Neural cell (in vitro differentiated cells): ENCODE measurements around the gene SORD. TPM values are rescaled to one million over a fixed set of nuclear protein-coding genes. Genes with fewer than 3 reads are reported as not detected.
"Not testable (repeated sequence)": the region's sequence is repeated elsewhere in the genome, so short reads cannot be mapped to it uniquely, and the experiment has no call there.

Experiments
- H2AFZ ChIP-seq: fragments of 200-600, 300-800 bp; sonication (generic), shearing (Covaris generic); 2 replicates; pipeline ENCODE4 v1.6.0; 2014; ENCODE audit warnings: low read depth, mild to moderate bottlenecking, antibody characterized with exemption, low read length, moderate library complexity
- H3F3A ChIP-seq: fragments of 200-600 bp; shearing (Covaris generic); 2 replicates; pipeline ENCODE4 v1.6.1; 2016; ENCODE audit warnings: mild to moderate bottlenecking, moderate library complexity, mixed read lengths, antibody characterized with exemption, low read length; ENCODE audit not compliant: insufficient read depth, poor library complexity, severe bottlenecking
- H3K27ac ChIP-seq: fragments of 200-600, 300-800 bp; sonication (generic), shearing (Covaris generic); 2 replicates; pipeline ENCODE4 v1.5.1; 2014; ENCODE audit warnings: mild to moderate bottlenecking, low read length, moderate library complexity
- H3K27me3 ChIP-seq: fragments of 300-800, 200-600 bp; sonication (generic), shearing (Covaris generic); 2 replicates; pipeline ENCODE4 v1.6.0; 2014; ENCODE audit warnings: mild to moderate bottlenecking, low read depth, low read length, moderate library complexity; ENCODE audit not compliant: insufficient read depth
- H3K36me3 ChIP-seq: fragments of 300-800, 200-600 bp; sonication (generic), shearing (Covaris generic); 2 replicates; pipeline ENCODE4 v1.5.1; 2014; ENCODE audit warnings: mild to moderate bottlenecking, antibody characterized with exemption, low read length, moderate library complexity; ENCODE audit not compliant: insufficient read depth
- H3K4me2 ChIP-seq: fragments of 300-800, 200-600 bp; sonication (generic), shearing (Covaris generic); 2 replicates; pipeline ENCODE4 v1.6.0; 2014; ENCODE audit warnings: mild to moderate bottlenecking, low read length
- H3K4me3 ChIP-seq: fragments of 300-800, 200-600 bp; sonication (generic), shearing (Covaris generic); 2 replicates; pipeline ENCODE4 v1.5.1; 2014; ENCODE audit warnings: mild to moderate bottlenecking, low read length, moderate library complexity
- H3K79me2 ChIP-seq: fragments of 200-600 bp; shearing (Covaris generic); replicated peaks from 2 replicates; pipeline ENCODE4 v1.6.0; 2014; ENCODE audit warnings: mild to moderate bottlenecking, low read length, moderate library complexity; ENCODE audit not compliant: insufficient read depth
- H3K9ac ChIP-seq: fragments of 300-800, 200-600 bp; sonication (generic), shearing (Covaris generic); 2 replicates; pipeline ENCODE4 v1.6.1; 2016; ENCODE audit warnings: mild to moderate bottlenecking, low read length, mixed read lengths
- H3K9me2 ChIP-seq: fragments of 200-600 bp; shearing (Covaris generic); 2 replicates; pipeline ENCODE4 v1.6.1; 2016; ENCODE audit warnings: mild to moderate bottlenecking, low read length, mixed read lengths; ENCODE audit not compliant: insufficient read depth
- H3K9me3 ChIP-seq: fragments of 200-600, 300-800 bp; sonication (generic), shearing (Covaris generic); 2 replicates; pipeline ENCODE4 v1.6.1; 2016; ENCODE audit warnings: mild to moderate bottlenecking, mixed run types, low read length, moderate library complexity, mixed read lengths
- H4K20me1 ChIP-seq: fragments of 200-600 bp; shearing (Covaris generic); 2 replicates; pipeline ENCODE4 v1.6.1; 2016; ENCODE audit warnings: mild to moderate bottlenecking, mixed run types; ENCODE audit not compliant: insufficient read depth
- EZH2 ChIP-seq: fragments of 200-600, 300-800 bp; shearing (Covaris generic), sonication (generic); IDR thresholded peaks from 2 replicates; pipeline ENCODE4 v1.6.1; 2014; ENCODE audit warnings: antibody characterized with exemption, low read length, borderline replicate concordance, mild to moderate bottlenecking; ENCODE audit not compliant: insufficient read depth, poor library complexity, severe bottlenecking
- MXI1 ChIP-seq: fragments of 450-650 bp; conservative IDR thresholded peaks from 2 replicates; pipeline ENCODE4 v1.6.1; 2014; ENCODE audit warnings: antibody characterized with exemption, mild to moderate bottlenecking; ENCODE audit not compliant: poor library complexity, severe bottlenecking
- RAD21 ChIP-seq: fragments of 450-650 bp; conservative IDR thresholded peaks from 2 replicates; pipeline ENCODE4 v1.6.1; 2014; ENCODE audit warnings: antibody characterized with exemption, mild to moderate bottlenecking, moderate library complexity
- SMC3 ChIP-seq: fragments of 450-650 bp; conservative IDR thresholded peaks from 2 replicates; pipeline ENCODE4 v1.6.1; 2014; ENCODE audit warnings: antibody characterized with exemption, mild to moderate bottlenecking, moderate library complexity; ENCODE audit not compliant: poor library complexity
- polyA plus RNA-seq: library from polyadenylated mRNA; depleted of rRNA; stranded (reverse); fragments of >200 nt; gene quantifications from 2 replicates; pipeline ENCODE4 v1.2.3, GENCODE V29; 2014
- TF ChIP-seq, protein P1 (sequence below): fragments of 450-650 bp; IDR thresholded peaks from 2 replicates; pipeline ENCODE4 v1.5.1; 2014; ENCODE audit warnings: antibody characterized with exemption, mild to moderate bottlenecking, moderate library complexity; ENCODE audit not compliant: poor library complexity, severe bottlenecking

SORD gene
- polyA plus RNA-seq, 1 donor from 2014 or later: 17.7 TPM

GRCh38 chr15:44999105-44999504 is 23.9 kb upstream of the SORD start:
- Histone ChIP-seq H3K36me3 (no peaks in the 10 kb centered on the region), H3K4me3 (no peak overlapping the region), H3K9me3 (no peaks in the 10 kb centered on the region), H3K27ac (no peak overlapping the region), H3F3A (no peaks in the 10 kb centered on the region), H2AFZ (no peak overlapping the region), H4K20me1 (no peaks in the 10 kb centered on the region), H3K4me2 (no peak overlapping the region), H3K9me2 (no peaks in the 10 kb centered on the region), H3K9ac (no peak overlapping the region), H3K27me3 (no peaks in the 10 kb centered on the region), H3K79me2 (no peaks in the 10 kb centered on the region)
- TF ChIP-seq MXI1: no peak
- TF ChIP-seq, protein P1, sequence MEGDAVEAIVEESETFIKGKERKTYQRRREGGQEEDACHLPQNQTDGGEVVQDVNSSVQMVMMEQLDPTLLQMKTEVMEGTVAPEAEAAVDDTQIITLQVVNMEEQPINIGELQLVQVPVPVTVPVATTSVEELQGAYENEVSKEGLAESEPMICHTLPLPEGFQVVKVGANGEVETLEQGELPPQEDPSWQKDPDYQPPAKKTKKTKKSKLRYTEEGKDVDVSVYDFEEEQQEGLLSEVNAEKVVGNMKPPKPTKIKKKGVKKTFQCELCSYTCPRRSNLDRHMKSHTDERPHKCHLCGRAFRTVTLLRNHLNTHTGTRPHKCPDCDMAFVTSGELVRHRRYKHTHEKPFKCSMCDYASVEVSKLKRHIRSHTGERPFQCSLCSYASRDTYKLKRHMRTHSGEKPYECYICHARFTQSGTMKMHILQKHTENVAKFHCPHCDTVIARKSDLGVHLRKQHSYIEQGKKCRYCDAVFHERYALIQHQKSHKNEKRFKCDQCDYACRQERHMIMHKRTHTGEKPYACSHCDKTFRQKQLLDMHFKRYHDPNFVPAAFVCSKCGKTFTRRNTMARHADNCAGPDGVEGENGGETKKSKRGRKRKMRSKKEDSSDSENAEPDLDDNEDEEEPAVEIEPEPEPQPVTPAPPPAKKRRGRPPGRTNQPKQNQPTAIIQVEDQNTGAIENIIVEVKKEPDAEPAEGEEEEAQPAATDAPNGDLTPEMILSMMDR: no peak
- no peak for TF ChIP-seq EZH2
- TF ChIP-seq SMC3: no peak
- no peak for TF ChIP-seq RAD21

- not testable (repeated sequence) for H3K9me3 ChIP-seq, H3K9ac ChIP-seq, H2AFZ ChIP-seq, H3K27ac ChIP-seq, H3K79me2 ChIP-seq, H3K27me3 ChIP-seq, H3K4me3 ChIP-seq, H3K36me3 ChIP-seq, H3F3A ChIP-seq, H4K20me1 ChIP-seq, H3K4me2 ChIP-seq, H3K9me2 ChIP-seq
These were observed 21.8 kb upstream of the SORD start for GRCh38 chr15:45001180-45001579.

- H3K4me2 ChIP-seq, H3K27me3 ChIP-seq, H3F3A ChIP-seq, H3K9me2 ChIP-seq, H3K79me2 ChIP-seq, H3K9me3 ChIP-seq, H2AFZ ChIP-seq, H3K27ac ChIP-seq, H3K9ac ChIP-seq, H3K36me3 ChIP-seq, H3K4me3 ChIP-seq, H4K20me1 ChIP-seq: not testable (repeated sequence)
These were observed 19.1 kb upstream of the SORD start for GRCh38 chr15:45003731-45004410.

DNA sequence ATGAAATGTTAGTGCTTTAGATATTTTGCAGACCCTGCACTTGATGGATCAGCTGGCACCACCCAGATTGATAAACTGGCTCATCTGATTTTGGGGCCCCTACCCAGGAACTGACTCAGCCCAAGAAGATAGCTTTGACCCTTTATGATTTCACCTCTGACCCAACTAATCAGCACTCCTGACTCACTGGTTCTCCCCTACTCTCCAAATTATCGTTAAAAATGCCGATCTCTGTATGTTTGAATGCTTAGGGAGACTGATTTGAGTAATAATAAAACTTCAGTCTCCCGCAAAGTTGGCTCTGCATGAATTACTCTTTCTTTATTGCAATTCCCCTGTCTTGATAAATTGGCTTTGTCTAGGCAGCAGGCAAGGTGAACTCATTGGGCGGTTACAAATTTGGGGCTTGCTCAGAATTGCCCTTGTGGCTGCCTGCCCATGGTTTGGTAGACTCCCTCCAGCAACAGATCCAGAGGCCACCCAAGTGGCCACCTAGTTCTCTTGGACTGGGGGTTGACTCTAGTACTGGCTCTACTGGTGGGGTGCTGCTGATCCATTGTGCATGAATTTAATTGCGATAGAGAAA is 18.3 kb upstream of the SORD start:
- not testable (repeated sequence) for H3K79me2 ChIP-seq, H3K27ac ChIP-seq, H3K9ac ChIP-seq, H3K27me3 ChIP-seq, H3K9me2 ChIP-seq, H3K4me3 ChIP-seq, H4K20me1 ChIP-seq, H2AFZ ChIP-seq, H3K36me3 ChIP-seq, H3K4me2 ChIP-seq, H3F3A ChIP-seq, H3K9me3 ChIP-seq
